ENCODE data around the gene PHC2. TPM values are rescaled to one million over a fixed set of nuclear protein-coding genes. Genes with fewer than 3 reads are reported as not detected.
A peak's percentile ranks its signal among the peaks of the same experiment; 100 is the strongest.

PHC2 gene
- total and polyA plus RNA-seq, 9 of the 15 experiments (the other 6 are each of a cell fraction or from before 2014, with no cell fraction given): 3.1 to 67.6 (median 34.6) TPM

- TF ChIP-seq ZNF407 (IDR thresholded peaks at IDR 0.05; ENCODE audit: low read depth): peak; percentile 22; the same call in 1 of the 2 replicates
- TF ChIP-seq HMG20B (CRISPR knock-in tag; IDR thresholded peaks at IDR 0.05): no peak
- TF ChIP-seq ZNF263 (CRISPR knock-in tag; IDR thresholded peaks at IDR 0.05; ENCODE audit: borderline replicate concordance): no peak
- 0 out of 2 replicates have a peak, but pooled peaks have one; percentile 24 for TF ChIP-seq MGA (IDR thresholded peaks at IDR 0.05)
- peak; percentile 31; the same call in 1 of the 2 replicates for TF ChIP-seq MTA3 (IDR thresholded peaks at IDR 0.05; ENCODE audit: borderline replicate concordance)
- no peak for TF ChIP-seq MXI1 (IDR thresholded peaks at IDR 0.05; ENCODE audit: low read depth, low read length)
- no peak for TF ChIP-seq NFE2 (IDR thresholded peaks at IDR 0.05; ENCODE audit: low read depth)
- TF ChIP-seq ZNF408 (CRISPR knock-in tag; IDR thresholded peaks at IDR 0.05; ENCODE audit: low read depth): no peak
Measured at GRCh38 chr1:33472269-33472980, 41.5 kb upstream of the PHC2 start, which contains the start of gene ZSCAN20 (continued).

Data from K562 (cell line).